GM21619 (cell line): ENCODE data around the gene EN2.

Experiments
- ATAC-seq: cut with Tn5 transposase; IDR thresholded peaks from one replicate; pipeline ENCODE4 v1.9.1; 2021; ENCODE audit not compliant: unreplicated experiment

Gene EN2

GRCh38 chr7:155507576-155507975, 49.6 kb downstream of the EN2 start:
- no peak for ATAC-seq

- ATAC-seq: no peak
These were observed 50.7 kb downstream of the EN2 start for GRCh38 chr7:155508376-155509358.

DNA sequence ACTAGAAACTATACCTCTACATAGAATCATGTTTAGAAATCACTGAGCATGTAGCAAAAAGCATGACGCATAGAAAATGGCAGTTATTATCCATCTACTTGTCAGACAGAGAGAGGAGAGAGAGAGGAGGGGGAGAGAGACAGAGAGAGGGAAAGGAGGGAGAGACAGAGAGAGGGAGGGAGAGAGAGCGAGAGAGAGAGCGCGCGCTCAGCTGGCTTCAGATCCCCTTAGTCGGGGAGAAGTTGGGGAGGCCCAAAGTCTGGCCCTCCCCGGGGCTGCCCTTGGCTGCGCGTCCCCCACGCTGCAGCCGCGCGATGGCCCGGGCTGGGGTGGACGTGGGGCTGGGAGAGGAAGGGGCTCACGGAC, 51.4 kb downstream of the EN2 start:
- no peak for ATAC-seq

DNA sequence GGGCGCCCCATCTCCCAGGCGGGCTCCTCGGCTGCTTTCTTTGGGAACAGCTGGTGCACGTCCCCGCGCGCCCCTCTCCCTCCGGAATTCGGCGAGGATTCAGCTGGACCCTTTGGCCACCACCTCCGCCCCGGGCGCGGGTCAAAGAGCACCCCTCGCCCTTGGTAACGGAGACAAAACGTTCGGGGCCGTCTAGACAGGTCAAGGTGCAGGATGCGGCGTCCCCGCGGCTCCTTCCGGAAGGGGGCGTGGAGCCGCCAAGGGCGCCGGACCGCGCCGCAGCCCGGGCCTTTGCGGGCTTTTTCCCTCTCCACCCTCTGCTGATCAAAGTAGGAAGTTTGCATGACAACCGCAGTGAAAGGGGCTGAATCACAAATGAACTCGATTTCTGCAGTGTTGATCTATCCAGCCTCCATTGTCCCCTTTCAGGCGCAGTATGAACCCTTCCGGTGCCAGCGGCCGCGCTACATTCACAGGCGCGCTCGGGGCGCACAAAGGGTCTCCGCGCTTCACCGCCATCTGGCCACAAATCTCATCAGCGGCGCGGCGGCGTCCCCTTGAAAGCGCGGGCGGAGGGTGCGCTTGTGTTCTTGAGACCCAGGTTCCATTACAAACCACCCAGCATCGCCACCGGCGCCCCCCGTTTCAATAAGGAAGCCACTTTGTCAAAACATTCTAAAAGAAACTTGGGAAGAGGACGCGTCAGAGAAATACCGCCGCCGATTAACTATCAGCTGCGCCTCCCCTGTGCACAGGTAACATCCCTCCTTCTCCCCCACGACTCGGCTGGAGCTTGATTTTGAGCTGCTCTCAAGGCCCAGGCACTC, 52.0 kb downstream of the EN2 start:
- ATAC-seq: no peak

- ATAC-seq: no peak
These were observed 53.2 kb downstream of the EN2 start for GRCh38 chr7:155510975-155511701.

GRCh38 chr7:155511702-155511996, 53.7 kb downstream of the EN2 start:
- ATAC-seq: no peak

- no peak for ATAC-seq
These were observed 54.4 kb downstream of the EN2 start for GRCh38 chr7:155512246-155512887.

DNA sequence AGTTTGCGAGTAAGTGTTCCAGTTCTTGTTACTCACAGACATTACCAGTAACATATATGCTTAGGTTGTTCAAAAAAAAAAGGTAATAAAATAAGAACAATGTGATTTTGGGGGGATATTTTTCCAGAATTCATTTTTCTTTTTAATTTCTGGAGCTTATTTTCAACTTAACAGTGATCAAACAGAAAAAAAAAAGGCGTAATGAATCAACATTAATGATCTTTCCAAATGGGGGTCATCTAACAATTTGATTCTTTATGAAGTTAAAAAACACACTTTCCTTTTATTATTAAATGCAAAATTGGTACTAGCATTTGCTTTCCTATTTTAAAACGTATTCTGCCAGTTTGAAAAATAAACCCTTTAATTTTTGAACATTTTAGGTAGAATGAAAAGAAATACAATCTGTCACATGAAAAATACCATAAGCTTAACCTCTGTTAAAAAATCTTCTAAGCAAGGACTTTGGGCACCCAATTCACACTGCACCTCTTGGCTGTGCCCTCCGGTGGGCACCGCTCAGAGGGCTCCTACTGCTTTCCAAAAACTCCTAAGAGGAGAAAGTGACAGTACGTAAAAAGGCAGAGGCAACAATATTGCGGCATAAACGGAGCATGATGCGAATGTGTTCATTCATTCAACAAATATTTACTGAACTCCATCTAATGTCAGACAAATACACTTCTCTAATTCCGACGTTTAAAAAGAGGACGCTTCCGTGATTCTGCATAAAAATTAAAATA, 55.8 kb downstream of the EN2 start:
- no peak for ATAC-seq

- no peak for ATAC-seq
These were observed 56.4 kb downstream of the EN2 start for GRCh38 chr7:155514296-155514695.
